Neural cell (in vitro differentiated cells): Measurements from ENCODE around the gene SLC44A1.

Source experiments
- EP300 ChIP-seq: fragments of 450-650 bp; conservative IDR thresholded peaks from 2 replicates; pipeline ENCODE4 v1.6.1; 2014; ENCODE audit warnings: antibody characterized with exemption, mild to moderate bottlenecking, moderate library complexity; ENCODE audit not compliant: poor library complexity, severe bottlenecking
- EZH2 ChIP-seq: fragments of 200-600, 300-800 bp; shearing (Covaris generic), sonication (generic); IDR thresholded peaks from 2 replicates; pipeline ENCODE4 v1.6.1; 2014; ENCODE audit warnings: antibody characterized with exemption, low read length, borderline replicate concordance, mild to moderate bottlenecking; ENCODE audit not compliant: insufficient read depth, poor library complexity, severe bottlenecking
- MXI1 ChIP-seq: fragments of 450-650 bp; conservative IDR thresholded peaks from 2 replicates; pipeline ENCODE4 v1.6.1; 2014; ENCODE audit warnings: antibody characterized with exemption, mild to moderate bottlenecking; ENCODE audit not compliant: poor library complexity, severe bottlenecking
- POLR2AphosphoS5 ChIP-seq: IDR thresholded peaks from 2 replicates; pipeline ENCODE4 v1.6.1; 2012
- TAF1 ChIP-seq: IDR thresholded peaks from 2 replicates; pipeline ENCODE4 v1.6.1; 2012; ENCODE audit warnings: low read depth
- TF ChIP-seq, protein P1 (sequence below): fragments of 450-650 bp; IDR thresholded peaks from 2 replicates; pipeline ENCODE4 v1.5.1; 2014; ENCODE audit warnings: antibody characterized with exemption, mild to moderate bottlenecking, moderate library complexity; ENCODE audit not compliant: poor library complexity, severe bottlenecking

- TF ChIP-seq TAF1 (no peak), POLR2AphosphoS5 (no peak), EP300 (no peak), EZH2 (no peak), MXI1 (no peak)
- TF ChIP-seq, protein P1, sequence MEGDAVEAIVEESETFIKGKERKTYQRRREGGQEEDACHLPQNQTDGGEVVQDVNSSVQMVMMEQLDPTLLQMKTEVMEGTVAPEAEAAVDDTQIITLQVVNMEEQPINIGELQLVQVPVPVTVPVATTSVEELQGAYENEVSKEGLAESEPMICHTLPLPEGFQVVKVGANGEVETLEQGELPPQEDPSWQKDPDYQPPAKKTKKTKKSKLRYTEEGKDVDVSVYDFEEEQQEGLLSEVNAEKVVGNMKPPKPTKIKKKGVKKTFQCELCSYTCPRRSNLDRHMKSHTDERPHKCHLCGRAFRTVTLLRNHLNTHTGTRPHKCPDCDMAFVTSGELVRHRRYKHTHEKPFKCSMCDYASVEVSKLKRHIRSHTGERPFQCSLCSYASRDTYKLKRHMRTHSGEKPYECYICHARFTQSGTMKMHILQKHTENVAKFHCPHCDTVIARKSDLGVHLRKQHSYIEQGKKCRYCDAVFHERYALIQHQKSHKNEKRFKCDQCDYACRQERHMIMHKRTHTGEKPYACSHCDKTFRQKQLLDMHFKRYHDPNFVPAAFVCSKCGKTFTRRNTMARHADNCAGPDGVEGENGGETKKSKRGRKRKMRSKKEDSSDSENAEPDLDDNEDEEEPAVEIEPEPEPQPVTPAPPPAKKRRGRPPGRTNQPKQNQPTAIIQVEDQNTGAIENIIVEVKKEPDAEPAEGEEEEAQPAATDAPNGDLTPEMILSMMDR = peak; percentile 34
Observed at GRCh38 chr9:105413525-105413924, 169.1 kb downstream of the SLC44A1 start.
